GM18861 (cell line): ENCODE data around the gene TFF1.

Experiments used
- ATAC-seq: cut with Tn5 transposase; IDR thresholded peaks from one replicate; pipeline ENCODE4 v1.9.1; 2021; ENCODE audit not compliant: unreplicated experiment

TFF1 gene

GRCh38 chr21:42398436-42399028 lies 32.2 kb upstream of the TFF1 start:
- no peak for ATAC-seq

DNA sequence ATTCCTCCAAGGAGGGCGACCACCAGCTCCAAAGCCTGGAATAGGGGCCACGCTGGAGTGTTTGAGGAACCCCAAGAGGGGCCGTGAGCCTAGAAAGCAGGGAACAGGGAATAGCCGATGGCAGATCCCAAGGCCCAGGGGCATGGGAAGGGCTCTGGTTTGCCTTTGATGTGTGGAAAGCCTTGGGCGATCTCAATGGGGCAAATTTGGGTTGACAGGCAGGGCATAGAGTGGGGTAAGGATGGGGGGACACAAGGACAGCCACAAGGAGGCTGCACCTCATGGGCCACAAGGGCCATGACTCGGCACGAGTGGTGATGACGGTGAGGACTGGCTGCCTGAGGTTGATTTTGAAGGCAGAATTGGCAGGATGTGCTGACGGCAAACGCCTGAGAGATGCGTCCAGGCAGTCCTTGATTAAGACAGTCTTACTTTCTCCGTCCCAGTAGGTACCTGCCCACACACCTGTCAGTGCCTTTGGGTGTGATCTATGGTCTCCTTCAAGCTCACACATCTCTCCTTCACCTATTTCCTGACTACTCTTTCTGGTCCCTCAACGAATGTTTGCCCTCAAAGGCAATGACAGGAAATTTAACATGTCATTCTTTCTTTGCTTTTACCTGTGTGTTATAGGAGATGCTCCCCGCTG lies 31.5 kb upstream of the TFF1 start:
- no peak for ATAC-seq

- ATAC-seq: no peak
Observed at GRCh38 chr21:42396799-42397745, 30.7 kb upstream of the TFF1 start.

DNA sequence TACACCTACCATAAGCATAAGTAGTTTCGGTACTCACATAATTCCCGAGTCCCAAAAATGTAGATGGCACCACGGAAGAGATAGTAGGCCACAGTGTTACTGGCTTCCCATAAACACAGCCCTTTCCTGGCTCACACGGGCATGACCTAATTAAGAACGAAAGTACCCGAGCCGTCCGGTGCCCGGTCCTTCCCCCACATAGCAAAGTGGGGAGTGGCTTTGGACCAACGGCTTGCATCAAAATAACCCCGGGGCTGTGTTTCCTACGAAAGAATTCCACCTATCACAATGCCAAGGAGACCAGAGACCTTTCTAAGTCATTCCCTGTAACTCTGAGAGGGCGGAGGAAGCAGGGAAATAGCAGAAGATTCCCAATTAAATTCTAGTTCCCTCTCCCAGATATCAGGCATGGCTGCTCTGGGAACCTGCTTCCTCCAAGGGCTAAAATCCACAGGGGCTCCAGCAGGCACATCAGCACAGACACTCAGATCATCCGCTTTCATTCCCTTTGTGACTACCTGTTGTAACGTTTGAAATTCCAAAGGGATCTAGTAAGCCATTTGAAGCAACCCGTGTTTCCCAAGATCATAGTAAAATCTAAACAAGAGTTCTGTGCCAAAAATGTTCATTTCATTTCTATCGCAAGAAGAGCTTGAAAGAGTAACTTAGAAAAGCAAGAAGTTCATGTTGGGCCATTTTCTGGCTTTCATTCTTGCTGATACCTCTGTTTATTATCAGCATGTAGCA lies 29.7 kb upstream of the TFF1 start, which contains the start of gene TMPRSS3:
TMPRSS3 (minus strand) TSS at position 148 of the 747 bp plus-strand sequence. CDS start 635 bp downstream, outside the sequence.
- ATAC-seq: no peak

DNA sequence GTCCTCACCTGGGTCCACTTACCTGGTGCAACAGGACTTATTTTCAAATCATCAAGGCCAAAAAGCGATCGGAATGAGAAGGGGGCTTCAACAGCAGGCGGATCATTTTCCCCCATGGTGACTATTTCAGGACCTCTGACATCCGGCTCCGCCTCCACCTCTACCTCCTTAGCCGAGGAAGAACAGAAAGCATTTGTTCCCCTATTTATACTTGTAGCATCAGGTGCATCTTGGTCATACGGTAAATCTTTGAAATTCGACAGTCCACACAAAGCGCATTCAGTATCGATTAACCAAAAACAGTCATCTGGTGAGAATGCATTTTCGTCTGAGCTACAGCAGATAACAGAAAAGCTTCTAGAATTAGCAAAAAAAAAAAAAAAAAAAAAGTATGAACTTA lies 29.0 kb upstream of the TFF1 start:
- ATAC-seq: no peak

DNA sequence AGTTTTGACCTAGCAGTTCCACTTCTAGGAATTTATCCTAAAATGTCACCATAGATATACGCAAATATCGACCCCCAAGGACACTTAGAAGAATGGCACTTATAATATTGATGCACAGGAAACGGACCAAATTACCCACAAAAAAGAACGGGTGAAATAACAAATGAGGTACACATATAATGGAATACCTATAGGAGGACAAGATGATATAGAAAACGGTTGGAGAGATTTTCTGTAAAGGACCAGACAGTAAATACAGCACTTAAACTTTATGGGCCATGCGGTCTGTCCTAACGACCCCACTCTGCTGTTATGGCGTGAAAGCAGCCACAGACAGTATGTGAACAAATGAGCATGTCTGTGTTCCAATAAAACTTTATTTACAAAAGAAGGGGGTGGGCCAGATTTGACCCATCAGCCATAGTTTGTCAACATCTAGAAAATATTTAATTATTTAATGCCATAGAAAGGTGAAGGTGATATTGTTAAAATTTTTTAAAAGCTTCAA lies 27.2 kb upstream of the TFF1 start:
- no peak for ATAC-seq

- peak; percentile 64 for ATAC-seq
Observed at GRCh38 chr21:42392731-42393442, 26.6 kb upstream of the TFF1 start.

DNA sequence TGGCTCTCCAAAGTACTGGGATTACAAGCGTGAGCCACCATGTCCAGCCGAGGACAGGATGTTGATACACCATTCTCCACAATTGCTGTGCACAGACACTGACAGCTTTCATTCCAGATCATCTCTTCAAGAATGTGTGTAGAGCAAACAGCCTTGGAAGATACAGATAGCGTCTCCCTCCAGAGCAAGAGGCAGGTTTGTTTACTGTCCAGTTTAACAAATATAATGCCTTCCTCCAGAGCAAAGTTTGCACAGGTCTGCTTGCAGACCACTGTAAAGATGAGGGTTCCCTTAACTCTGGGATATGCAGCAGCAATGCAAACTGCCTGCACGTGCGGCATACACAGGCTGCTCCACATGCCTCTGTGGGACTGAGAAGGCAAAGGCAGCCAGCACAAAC lies 25.0 kb upstream of the TFF1 start:
- ATAC-seq: no peak

- no peak for ATAC-seq
Observed at GRCh38 chr21:42390696-42391095, 24.4 kb upstream of the TFF1 start.

GRCh38 chr21:42390193-42390592 lies 23.9 kb upstream of the TFF1 start:
- no peak for ATAC-seq

DNA sequence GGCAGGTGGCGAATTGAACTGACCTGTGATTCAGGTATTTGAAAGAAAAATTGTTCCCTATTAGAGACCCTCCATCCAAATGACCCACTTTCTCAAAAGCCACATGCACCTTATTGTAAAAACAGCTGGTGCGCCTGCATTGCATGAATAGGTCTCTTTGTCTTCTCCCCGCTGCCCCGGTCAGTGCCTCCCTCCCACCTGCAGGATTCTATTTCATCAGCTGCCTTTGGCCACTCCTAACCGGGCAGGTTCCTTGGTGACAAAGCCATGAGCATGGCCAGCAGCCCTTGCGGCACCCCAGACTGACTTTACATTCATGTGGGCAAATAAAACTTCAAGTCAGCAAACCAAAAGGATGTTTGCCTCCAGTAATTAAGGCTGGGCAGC lies 23.1 kb upstream of the TFF1 start:
- no peak for ATAC-seq

DNA sequence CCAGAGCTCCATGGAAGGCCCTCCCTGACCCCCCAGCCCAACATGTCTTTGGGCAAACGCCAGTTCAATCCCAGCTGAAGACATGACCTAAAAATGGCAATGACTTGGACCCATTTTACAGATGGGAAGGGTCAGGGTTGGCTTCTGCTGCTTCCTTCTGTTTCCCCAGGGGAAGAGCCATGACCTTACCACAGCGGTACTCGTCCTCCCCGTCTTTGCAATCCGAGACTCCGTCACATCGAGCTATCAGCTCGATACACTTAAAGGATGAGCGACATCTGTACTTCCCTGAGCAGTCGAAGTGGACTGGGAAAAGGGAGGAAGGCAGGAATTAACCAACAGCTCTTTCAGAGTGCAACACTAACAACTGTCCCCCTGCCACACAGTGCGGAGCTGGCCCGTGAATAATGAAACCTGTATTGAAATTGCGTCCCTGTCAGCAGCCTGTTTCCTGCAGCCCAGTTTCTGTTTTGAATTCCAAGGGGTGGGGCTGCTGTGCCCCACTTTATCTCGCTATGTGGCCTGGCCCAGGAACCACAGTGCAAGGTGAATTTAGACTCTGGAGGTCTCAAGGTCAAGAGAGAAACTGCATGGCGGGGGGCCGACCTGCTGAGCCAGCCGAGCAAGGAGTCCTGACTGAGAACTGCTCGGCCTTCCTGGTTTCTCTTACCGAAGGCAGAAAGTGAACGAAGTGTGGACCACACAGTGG lies 22.6 kb upstream of the TFF1 start:
- ATAC-seq: no peak

- no peak for ATAC-seq
Observed at GRCh38 chr21:42387843-42388340, 21.6 kb upstream of the TFF1 start.

DNA sequence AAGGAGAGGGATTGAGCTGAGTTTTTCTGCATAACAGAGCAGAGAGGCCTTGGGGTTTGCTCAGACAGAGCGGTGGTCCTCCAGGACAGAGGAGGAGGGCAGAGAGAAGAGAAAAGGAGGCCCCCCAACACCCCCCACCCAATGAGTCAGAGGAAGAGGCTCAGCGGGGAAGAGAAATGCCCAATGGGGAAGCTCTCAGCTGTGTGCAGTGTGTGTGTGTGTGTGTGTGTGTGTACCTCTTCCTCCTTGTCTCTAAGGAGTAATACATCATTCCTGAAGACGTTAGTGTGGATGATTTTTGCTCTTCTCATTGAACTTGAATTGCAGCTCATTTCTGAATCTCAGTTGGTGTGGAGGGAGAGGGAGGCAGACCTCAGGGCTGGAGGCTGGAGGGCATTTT lies 20.8 kb upstream of the TFF1 start:
- no peak for ATAC-seq

DNA sequence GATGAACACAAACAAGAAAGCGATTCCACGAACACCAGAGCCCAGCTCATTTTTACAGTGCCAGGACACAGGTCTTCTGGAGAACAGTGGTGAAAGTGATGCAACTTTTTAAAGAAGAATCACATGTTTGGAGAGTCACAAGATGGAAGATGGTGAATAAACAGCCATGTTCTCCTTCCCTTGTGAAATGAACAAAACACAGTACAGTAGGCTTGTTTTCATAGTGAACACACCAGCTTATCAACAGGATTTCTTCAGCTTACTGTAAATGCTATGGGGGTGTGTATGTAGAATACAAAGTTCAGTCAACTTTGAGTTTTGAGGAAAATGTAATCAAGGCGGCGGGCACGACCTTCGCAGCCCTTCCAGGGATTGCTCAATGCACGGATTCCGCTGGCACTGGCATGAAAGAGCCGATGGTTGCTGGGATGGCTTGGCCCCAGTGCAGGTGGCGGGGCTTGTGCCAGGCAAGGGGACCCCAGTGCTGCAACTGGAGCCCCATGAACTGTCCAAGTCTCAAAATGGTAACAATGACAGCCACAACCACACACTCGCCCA lies 19.8 kb upstream of the TFF1 start:
- no peak for ATAC-seq

- ATAC-seq: no peak
Observed at GRCh38 chr21:42385619-42386018, 19.3 kb upstream of the TFF1 start.

- no peak for ATAC-seq
Observed at GRCh38 chr21:42384989-42385388, 18.7 kb upstream of the TFF1 start.

DNA sequence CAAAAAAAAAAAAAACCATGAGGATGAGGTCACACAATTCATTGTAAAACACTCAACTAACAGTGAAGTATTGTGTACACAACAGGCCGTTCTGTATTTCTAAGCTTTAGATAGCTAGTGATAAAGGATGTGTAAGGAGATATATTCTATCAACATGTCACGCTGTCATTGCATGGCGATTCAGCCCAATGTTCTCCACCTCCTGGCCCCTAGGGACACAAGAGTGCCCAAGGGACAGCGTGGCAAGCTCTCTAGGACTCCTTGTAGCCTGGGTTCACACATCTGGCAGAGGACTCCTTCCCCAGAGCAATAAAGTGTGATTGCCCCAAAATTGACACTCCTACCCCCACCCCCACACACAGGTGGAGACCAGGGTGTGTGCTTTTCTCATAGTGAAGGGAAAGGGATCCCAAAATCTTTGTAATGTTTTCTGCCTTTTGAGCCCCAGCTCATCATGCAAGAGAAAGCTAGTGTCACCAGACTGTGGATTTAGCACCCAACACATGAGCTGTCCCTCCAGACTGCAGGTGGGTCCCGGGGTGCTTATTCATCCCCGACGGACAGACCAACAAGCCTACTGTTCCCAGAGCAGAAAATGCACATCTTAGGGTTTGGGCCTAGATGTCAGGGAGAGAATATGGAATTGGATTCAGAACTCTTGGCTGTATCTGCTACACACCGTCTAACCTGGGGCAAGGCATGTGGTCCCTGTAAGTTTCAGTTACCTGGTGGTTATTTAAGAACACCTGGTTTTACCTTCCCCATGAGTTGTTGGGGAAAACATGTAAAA lies 18.0 kb upstream of the TFF1 start:
- ATAC-seq: no peak
